Measurements from ENCODE around the gene GPX2. TPM values are rescaled to one million over a fixed set of nuclear protein-coding genes. Genes with fewer than 3 reads are reported as not detected.

Gene GPX2
- total RNA-seq, 2 donors from 2014 or later = 2.6 to 3.7 TPM

DNA sequence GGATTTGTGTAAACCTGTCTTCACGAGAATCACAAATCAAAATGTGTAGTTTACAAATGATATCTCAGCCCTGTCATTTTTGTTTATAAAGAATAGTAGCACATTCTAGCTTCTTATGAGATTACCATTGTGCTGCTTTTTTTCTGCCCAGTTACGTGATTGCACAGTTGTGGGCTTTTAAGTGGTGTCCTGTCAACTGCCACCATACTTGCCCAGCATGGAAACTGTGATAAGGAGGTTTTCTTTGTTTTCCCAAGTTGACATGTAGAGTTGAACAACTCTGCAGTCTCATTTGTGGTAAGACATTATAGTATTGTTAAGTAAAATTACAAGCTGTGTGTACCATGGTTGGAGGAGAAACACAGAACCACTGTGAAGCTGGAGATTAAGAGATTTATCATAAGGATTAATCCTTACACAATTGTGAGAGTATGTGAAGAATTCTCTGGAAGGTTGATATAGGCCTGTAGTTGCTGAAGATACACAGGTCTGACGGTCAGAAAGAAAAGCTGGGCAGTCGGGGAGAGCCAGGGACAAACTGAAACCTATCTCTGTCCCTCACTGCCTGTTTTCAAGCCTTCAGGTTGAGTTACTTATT, 16.0 kb downstream of the GPX2 start:
- Histone ChIP-seq H3K9ac (ENCODE audit: extremely low read depth, low read length, poor library complexity, severe bottlenecking) (no peak overlapping the region), H3K4me3 (ENCODE audit: low read length) (no peak overlapping the region), H3K9me3 (ENCODE audit: control insufficient read depth, low read length) (no peaks in the 10 kb centered on the region), H3K36me3 (ENCODE audit: control insufficient read depth, insufficient read depth, low read length) (peaks cover 43% of the 10 kb centered on the region), H3K27ac (ENCODE audit: low read depth, low read length) (no peak overlapping the region), H3K27me3 (ENCODE audit: control insufficient read depth, insufficient read depth, low read length, poor library complexity, severe bottlenecking) (no peaks in the 10 kb centered on the region), H3K4me1 (ENCODE audit: control insufficient read depth, insufficient read depth, low read length) (peaks cover 10% of the 10 kb centered on the region)
- Mint-ChIP-seq H3K27me3 (ENCODE audit: insufficient read depth) (no peaks in the 10 kb centered on the region), H3K4me1 (peaks cover 17% of the 10 kb centered on the region), H3K4me3 (no peak overlapping the region), H3K9me3 (no peaks in the 10 kb centered on the region), H3K27ac (no peak overlapping the region), H3K36me3 (ENCODE audit: low read depth) (peaks cover 8% of the 10 kb centered on the region)
- 84% methylated on average over 4 of the region's 4 CpGs; no CpG with 5 or more reads in 1 of the 2 experiments for WGBS, 2 experiments (ENCODE audit: insufficient coverage in 1 of 2, insufficient read length in 1 of 2)
- peak; percentile 24 for DNase-seq
- TF ChIP-seq, protein P1, sequence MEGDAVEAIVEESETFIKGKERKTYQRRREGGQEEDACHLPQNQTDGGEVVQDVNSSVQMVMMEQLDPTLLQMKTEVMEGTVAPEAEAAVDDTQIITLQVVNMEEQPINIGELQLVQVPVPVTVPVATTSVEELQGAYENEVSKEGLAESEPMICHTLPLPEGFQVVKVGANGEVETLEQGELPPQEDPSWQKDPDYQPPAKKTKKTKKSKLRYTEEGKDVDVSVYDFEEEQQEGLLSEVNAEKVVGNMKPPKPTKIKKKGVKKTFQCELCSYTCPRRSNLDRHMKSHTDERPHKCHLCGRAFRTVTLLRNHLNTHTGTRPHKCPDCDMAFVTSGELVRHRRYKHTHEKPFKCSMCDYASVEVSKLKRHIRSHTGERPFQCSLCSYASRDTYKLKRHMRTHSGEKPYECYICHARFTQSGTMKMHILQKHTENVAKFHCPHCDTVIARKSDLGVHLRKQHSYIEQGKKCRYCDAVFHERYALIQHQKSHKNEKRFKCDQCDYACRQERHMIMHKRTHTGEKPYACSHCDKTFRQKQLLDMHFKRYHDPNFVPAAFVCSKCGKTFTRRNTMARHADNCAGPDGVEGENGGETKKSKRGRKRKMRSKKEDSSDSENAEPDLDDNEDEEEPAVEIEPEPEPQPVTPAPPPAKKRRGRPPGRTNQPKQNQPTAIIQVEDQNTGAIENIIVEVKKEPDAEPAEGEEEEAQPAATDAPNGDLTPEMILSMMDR (conservative IDR thresholded peaks at IDR 0.05) = no peak

DNA sequence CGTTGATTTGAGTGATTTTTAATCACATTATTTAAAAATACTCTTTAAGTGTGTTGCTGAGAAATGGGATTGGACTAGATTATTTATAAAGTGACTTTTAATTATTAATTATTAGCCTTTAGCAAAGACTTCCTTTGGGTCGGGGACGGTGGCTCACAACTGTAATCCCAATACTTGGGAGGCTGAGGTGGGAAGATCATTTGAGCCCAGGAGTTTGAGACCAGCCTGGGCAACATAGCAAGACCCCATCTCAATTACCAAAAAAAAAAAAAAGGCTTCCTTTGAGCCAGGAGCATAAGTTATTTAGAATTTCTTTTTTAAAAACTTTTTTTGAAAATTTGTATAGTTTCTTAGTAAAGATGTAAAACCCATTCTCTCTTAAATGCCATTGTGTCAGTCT, 19.5 kb downstream of the GPX2 start:
- Histone ChIP-seq H3K27ac (ENCODE audit: low read depth, low read length) (no peak overlapping the region), H3K9me3 (ENCODE audit: control insufficient read depth, low read length) (no peaks in the 10 kb centered on the region), H3K4me3 (ENCODE audit: low read length) (no peak overlapping the region), H3K27me3 (ENCODE audit: control insufficient read depth, insufficient read depth, low read length, poor library complexity, severe bottlenecking) (no peaks in the 10 kb centered on the region), H3K36me3 (ENCODE audit: control insufficient read depth, insufficient read depth, low read length) (peaks cover 15% of the 10 kb centered on the region), H3K4me1 (ENCODE audit: control insufficient read depth, insufficient read depth, low read length) (peaks cover 10% of the 10 kb centered on the region), H3K9ac (ENCODE audit: extremely low read depth, low read length, poor library complexity, severe bottlenecking) (no peak overlapping the region)
- Mint-ChIP-seq H3K27me3 (ENCODE audit: insufficient read depth) (no peaks in the 10 kb centered on the region), H3K27ac (no peak overlapping the region), H3K4me1 (peaks cover 17% of the 10 kb centered on the region), H3K9me3 (no peaks in the 10 kb centered on the region), H3K36me3 (ENCODE audit: low read depth) (peaks cover 8% of the 10 kb centered on the region), H3K4me3 (no peak overlapping the region)
- WGBS, 2 experiments (ENCODE audit: insufficient coverage in 1 of 2, insufficient read length in 1 of 2) = 87% methylated on average over 2 of the region's 3 CpGs; no CpG with 5 or more reads in 1 of the 2 experiments
- DNase-seq = no peak
- TF ChIP-seq, protein P1 (conservative IDR thresholded peaks at IDR 0.05) = no peak

DNA sequence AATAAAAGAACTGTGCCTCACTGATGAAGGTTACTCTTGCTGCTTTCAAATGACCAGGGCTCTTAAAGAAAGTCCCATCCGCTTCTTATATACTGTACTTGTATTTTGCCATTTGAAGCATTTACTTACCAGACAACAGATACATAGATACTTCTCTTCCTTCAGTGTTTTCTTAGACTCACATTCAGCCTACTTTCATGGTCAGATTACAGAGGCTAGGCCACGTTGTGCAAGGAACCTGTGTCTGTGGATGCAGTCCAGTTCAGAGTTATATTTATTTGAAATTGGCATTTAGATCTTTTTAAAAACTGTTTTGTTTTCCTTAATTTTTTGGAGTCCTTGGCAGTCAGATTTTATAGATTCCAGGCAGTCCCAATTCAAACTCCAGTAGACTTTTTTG, 22.1 kb downstream of the GPX2 start:
- no peak for DNase-seq
- Histone ChIP-seq H3K36me3 (ENCODE audit: control insufficient read depth, insufficient read depth, low read length) (peaks cover 11% of the 10 kb centered on the region), H3K27ac (ENCODE audit: low read depth, low read length) (no peak overlapping the region), H3K4me3 (ENCODE audit: low read length) (no peak overlapping the region), H3K9ac (ENCODE audit: extremely low read depth, low read length, poor library complexity, severe bottlenecking) (no peak overlapping the region), H3K27me3 (ENCODE audit: control insufficient read depth, insufficient read depth, low read length, poor library complexity, severe bottlenecking) (no peaks in the 10 kb centered on the region), H3K4me1 (ENCODE audit: control insufficient read depth, insufficient read depth, low read length) (peaks cover 10% of the 10 kb centered on the region), H3K9me3 (ENCODE audit: control insufficient read depth, low read length) (no peaks in the 10 kb centered on the region)
- Mint-ChIP-seq H3K27me3 (ENCODE audit: insufficient read depth) (no peaks in the 10 kb centered on the region), H3K4me3 (no peak overlapping the region), H3K9me3 (no peaks in the 10 kb centered on the region), H3K36me3 (ENCODE audit: low read depth) (peaks cover 16% of the 10 kb centered on the region), H3K27ac (no peak overlapping the region), H3K4me1 (peaks cover 14% of the 10 kb centered on the region)
- TF ChIP-seq, protein P1 (conservative IDR thresholded peaks at IDR 0.05) = no peak
- WGBS, 2 experiments (ENCODE audit: insufficient coverage in 1 of 2, insufficient read length in 1 of 2) = 73% methylated on average over 2 of the region's 2 CpGs

Measured in endodermal cell (in vitro differentiated cells).